Activated effector memory CD4-positive, alpha-beta T cell treated with anti-CD3 and anti-CD28 coated beads, Interleukin-2, amount 50 U/mL, for 16 hours (primary cell): ENCODE measurements around the gene STAT5A.
"Not testable (repeated sequence)": the region's sequence is repeated elsewhere in the genome, so short reads cannot be mapped to it uniquely, and the experiment has no call there.

Experiments
- DNase-seq: peaks from one replicate; pipeline ENCODE4 v3.0.0-alpha.2; 2020

STAT5A gene

DNA sequence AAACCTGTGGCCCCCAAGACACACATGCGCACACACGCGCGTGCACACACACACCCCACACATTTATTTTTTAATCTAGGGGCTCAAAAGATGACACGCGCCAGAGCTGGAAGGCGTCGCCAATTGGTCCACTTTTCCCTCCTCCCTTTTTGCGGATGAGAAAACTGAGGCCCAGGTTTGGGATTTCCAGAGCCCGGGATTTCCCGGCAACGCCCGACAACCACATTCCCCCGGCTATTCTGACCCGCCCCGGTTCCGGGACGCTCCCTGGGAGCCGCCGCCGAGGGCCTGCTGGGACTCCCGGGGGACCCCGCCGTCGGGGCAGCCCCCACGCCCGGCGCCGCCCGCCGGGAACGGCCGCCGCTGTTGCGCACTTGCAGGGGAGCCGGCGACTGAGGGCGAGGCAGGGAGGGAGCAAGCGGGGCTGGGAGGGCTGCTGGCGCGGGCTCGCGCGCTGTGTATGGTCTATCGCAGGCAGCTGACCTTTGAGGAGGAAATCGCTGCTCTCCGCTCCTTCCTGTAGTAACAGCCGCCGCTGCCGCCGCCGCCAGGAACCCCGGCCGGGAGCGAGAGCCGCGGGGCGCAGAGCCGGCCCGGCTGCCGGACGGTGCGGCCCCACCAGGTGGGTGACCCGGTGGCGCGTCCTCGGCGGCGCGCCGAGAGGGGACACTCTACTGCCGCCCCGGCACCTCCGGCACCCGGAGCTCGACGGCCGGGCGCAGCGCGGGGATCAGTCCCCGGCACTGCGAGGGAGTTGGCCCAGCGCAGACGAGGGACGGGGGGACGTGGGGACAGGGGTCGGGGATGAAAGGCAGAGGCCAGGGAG is at the start of gene STAT5A:
Gene STAT5A (plus strand): TSS at position 522 of the 826 bp plus-strand sequence. CDS start 914 bp downstream, outside the sequence.
- peak; percentile 90 for DNase-seq

DNA sequence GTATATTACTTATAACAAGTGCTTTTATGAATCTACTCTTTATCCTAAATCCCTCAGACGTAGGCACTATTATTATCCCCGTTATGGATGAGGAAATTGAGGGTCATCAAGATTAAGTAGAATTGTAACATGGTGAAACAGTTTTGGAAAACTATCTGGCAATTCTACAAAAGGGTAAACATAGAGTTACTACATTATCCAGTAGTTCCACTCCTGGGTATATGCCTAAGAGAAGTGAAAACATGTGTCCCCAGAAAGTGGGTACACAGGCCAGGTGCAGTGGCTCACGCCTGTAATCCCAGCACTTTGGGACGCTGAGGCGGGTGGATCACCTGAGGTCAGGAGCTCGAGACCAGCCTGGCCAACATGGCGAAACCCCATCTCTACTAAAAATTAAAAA is 48.7 kb upstream of the STAT5A start:
- not testable (repeated sequence) for DNase-seq

DNA sequence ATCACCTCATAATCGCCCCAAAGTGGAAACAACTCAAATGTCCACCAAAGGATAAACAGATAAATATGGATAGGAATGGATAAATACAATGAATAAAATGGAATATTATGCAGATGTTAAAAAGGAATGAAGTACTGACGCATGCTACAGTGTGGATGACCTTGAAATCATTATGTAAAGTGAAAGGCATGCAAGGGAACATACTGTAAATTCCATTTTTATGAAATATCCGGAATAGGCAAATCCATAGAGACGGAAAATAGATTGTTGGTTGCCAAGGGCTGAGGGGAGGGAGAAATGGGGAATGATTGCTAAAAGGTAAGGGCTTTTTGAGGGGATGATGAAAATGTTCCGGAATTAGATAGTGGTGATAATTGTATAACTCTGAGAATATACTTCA is 48.1 kb upstream of the STAT5A start:
- no peak for DNase-seq

DNA sequence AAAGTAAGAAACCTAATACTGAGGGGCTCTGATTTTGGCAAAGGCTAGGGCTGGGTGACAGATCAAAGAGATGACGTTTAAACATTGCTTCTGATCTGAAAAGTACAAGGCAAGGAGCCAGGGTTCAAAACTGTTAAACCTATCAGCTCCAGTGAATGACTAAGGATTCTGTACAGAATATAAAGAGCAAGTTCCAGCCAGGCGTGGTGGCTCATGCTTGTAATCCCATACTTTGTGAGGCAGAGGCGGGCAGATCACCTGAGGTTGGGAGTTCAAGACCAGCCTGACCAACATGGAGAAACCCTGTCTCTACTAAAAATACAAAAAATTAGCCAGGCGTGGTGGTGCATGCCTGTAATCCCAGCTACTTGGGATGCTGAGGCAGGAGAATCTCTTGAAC is 47.4 kb upstream of the STAT5A start:
- DNase-seq: not testable (repeated sequence)

DNA sequence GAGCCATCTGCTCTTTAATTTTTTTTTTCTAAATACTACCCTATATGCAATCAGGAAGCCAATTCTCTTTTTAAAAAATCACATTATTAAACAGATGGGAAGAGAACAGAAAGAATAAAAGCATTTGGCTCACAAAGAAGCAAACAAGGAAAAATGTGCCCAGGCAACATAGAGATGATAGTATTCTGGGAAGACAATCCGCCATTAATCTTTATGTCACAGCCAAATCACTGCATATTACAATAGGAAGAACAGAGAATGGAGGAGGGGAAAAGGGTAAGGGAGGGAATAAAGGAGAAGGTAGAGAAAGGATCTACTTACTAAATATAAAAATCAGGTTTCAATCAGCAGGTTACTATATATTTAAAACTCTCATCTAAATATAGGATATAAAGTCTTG is 46.4 kb upstream of the STAT5A start:
- no peak for DNase-seq

DNA sequence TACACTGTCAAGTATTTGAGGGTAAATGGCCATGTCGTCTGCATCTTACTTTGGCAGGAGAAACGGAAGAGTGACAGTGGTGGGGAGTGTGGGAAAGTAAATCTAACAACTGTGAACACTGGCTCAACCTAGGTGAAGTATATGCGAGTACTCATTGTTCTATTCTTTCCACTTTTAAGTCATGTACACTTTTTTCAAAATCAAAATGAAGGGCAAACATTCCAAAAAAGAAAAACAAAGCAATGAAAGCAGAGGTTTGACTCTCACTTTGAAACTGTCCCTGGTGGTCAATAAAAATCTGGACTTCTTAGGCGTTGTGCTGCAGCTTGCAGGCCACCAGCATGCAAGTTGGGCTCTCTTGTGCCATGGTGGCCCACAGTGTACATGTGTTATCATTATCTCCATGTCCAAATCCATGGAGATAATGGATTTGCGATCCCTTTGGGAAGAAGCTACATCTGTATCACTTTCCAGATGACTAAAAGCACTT is 44.8 kb upstream of the STAT5A start:
- DNase-seq: no peak

DNA sequence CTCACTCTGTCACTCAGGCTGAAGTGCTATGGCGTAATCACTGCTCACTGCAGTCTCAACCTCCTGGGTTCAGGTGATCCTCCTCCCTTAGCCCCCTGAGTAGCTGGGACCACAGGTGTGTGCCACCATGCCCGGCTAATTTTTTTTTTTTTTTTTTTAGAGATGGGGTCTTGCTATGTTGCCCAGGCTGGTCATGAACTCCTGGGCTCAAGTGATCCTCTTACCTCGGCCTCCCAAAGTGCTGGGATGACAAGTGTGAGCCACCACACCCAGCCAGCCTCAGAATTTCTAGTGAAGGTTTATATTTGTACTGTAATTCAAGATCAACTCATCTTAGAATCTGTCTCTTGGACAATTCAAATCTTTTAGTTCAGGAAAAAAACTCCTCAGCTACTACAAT is 44.2 kb upstream of the STAT5A start:
- DNase-seq: not testable (repeated sequence)

DNA sequence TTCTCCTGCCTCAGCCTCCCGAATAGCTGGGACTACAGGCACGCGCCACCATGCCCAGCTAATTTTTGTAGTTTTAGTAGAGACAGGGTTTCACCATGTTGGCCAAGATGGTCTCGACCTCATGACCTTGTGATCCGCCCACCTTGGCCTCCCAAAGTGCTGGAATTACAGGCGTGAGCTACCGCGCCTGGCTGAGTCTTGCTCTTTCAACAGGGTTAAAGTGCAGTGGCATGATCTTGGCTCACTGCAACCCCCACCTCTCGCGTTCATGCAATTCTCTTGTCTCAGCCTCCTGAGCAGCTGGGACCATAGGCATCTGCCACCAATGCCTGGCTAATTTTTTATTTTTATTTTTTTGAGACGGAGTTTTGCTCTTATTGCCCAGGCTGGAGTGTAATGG is 43.1 kb upstream of the STAT5A start:
- DNase-seq: not testable (repeated sequence)

DNA sequence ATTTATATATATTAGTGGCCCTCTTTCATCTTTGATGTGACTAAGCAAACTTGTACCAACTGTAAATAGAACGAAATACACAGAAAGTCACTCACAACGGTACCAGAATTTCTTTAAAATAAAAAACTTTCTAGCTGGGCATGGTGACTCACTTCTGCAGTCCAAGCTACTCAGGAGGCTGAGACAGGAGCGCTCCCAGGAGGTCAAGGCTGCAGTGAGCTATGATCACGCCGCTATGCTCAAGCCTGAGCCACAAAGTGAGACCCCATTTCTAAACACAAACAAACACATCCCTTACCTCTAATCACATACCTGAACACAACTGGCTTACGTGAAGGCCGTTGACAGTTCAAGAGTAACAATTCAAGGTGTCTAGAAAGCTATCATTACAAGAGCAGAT is 41.8 kb upstream of the STAT5A start:
- DNase-seq: peak; percentile 70

DNA sequence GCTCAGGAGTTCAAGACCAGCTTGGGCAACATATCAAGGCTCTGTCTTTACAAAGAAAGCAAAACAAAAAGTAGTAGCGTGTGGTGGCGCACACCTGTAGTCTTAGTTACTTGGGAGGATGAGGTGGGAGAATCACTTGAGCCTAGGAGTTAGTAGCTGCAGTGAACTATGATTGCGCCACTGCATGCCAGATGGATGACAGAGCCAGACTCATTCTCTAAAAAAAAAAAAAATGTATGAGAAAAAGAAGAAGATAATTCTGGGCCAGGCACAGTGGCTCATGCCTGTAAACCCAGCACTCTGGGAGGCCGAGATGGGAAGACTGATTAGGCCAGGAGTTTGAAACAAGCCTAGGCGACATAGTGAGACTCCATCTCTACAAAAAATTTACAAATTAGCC is 40.6 kb upstream of the STAT5A start:
- DNase-seq: no peak

DNA sequence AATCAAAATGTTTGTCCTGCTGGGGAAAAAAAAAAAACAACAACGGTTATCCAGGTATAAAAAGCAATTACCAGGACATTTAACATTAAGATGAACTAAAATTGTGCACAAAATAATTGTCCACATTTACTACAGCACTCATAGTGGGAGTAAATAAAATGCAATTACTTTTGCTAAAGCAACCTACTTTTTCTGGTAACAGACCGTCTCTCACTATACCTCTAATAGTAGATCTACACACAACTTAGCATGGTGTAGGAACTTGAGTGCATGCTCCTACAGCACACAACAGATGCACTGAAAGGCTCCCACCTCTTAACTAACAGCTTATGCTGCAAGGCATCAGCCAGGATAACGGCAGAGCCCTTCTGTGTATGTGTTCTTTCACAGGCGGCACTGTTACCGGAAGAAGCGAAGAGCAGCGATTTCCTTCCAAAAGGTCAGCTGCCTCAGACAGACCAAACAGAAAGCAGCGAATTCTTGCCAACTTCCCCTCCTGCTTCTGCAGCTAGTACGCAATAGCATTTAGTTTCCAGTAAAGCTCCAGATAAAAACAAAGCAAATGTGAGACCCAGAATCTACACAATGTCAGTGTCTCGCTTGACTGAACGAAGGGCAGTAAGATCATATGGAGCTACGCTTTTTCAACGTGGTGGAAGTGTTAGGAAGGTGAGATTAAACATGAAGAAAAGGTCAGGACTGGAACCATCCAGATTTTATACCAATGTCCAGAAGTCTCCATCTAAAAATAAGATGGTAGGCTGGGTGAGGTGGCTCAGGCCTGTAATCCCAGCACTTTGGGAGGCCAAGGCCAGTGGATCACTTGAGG is 39.7 kb upstream of the STAT5A start:
- peak; percentile 89 for DNase-seq

DNA sequence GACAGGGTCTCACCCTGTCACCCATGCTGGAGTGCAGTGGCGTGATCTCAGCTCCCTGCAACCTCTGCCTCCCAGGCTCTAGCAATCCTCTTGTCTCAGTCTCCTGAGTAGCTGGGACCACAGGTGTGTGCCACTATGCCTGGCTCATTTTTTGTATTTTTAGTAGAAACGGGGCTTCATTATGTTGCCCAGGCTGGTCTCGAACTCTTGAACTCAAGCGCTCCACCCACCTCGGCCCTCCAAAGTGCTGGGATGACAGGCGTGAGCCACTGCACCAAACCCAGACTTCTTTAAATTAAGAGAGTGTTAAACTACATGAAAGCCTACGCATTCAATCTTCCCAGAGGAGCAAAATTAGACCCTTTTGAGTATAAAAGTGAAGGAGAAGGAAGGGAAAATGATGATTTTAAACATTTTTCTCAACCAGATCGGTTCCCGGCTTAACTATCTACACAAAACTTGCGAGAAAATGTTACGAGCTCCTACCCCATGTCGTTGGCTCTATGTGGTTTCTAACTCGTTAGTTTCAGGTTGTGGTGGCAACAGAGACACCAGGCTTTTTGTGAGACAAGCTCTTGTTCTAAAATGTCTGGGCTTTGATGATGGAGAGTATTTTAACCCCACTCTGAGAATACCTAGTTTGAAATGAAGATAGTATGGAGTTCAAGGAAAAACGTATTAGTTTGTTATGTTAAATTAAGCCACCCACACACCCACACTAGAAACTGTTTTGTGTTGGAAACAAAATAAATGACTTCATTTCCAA is 38.4 kb upstream of the STAT5A start:
- DNase-seq: peak; percentile 69

DNA sequence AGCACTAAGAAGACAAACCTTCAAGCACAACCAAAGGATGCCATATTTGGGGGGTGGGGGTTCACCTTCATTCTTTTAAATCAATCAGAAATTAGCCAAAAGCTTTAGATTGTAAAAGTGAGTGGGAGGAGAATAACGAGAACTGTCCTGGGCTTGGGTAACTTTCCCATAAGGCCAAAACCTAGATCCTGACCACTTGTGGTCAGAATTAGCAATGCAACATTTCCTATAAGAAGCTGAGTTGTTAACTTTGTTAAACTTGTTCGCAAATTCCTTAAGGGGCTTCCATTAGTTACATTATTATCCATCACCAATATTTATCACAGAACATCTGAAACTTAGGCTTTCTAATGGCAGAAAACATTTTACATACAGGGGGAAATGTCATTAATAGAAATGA is 37.2 kb upstream of the STAT5A start:
- no peak for DNase-seq

DNA sequence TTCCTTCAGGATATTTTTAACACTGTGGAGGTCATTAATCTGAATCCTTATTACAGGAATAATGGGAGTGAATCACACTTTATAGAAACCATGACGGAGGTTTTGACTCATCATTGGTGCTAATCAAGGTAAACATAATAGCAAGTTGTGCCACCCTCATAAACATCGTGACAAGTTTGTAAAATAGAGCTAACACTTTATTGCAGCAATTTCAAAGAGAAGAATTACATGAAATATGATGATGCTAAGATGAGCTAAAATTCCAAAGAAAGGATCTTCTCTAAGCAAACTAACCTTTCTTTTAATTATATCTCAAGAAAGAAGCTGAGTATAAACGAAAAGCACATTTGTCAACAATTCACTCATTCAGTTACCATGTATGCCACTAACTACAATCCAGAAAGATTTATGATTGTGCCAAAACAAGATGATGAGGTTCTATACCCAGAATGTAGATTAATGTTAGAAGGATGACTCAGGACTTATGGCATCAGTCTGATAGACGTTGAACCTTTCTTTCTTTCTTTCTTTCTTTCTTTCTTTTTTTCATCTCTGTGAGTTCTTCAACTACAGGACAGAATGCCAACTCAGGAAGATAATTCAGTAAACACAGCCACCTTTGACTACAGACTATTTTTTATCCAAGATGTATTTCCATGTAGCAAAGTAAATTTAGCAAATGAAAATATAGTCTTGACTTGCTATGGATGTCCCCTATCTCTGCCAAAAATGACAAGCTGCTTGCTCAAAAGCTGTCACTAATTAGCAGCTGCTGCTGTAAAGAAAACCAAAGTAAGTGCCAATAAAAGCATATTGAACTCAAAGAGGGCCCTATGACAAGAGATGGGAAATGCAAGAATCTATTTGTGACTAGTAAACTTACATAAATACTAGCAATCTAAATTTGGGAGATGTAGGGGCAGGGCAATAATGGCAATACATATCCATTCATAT is 35.4 kb upstream of the STAT5A start:
- no peak for DNase-seq

DNA sequence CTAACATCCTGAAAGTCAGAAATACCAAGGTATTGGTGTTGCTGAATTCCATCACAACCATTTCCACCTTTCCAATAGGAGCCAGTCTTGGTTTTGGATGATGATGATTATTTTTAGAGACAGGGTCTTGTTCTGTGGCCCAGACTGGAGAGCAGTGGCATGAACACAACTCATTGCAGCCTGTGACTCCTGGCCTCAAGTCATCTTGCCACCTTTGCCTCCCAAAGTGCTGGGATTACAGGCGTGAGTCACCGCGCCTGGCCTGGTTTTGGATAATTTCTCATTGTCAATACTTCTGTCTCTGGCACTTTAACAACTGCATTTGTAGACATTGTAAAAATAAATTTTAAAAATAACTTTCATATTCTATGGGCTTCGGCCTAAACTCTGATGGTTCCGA is 34.7 kb upstream of the STAT5A start:
- DNase-seq: no peak

DNA sequence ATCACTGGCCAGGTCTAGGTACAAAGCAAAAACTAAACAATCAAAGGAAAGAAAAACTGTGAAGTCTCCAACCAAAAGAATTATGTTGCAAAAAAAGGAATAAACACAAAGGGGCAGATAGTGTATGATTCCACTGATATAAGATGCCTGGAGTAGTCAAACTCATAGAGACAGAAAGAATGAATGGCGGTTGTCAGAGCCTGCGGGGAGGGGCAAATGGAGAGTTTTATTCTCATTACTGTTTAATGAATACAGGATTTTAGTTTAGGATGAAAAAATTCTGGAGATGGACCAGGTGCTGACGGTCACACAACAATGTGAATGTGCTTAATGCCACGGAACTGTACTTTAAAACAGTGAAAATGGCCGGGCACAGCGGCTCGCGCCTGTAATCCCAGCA is 32.9 kb upstream of the STAT5A start:
- no peak for DNase-seq

DNA sequence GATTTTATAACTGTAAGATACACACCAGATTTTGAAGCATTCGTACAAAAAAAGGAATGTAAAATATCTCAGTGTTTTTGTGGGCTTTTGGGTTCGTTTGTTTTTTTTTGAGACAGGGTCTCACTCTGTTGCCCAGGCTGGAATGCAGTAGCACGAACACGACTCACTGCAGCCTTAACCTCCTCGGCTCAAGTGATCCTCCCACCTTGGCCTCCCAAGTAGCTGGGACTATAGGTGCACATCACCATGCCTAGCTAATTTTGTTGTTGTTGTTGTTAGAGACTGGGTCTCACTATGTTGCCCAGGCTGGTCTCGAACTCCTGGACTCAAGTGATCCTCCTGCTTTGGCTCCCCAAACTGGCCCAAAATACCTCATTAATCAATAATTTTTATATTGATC is 28.0 kb upstream of the STAT5A start:
- DNase-seq: no peak

DNA sequence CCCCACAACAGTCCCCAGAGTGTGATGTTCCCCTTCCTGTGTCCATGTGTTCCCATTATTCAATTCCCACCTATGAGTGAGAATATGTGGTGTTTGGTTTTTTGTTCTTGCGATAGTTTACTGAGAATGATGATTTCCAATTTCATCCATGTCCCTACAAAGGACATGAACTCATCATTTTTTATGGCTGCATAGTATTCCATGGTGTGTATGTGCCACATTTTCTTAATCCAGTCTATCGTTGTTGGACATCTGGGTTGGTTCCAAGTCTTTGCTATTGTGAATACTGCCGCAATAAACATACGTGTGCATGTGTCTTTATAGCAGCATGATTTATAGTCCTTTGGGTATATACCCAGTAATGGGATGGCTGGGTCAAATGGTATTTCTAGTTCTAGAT is 23.9 kb upstream of the STAT5A start:
- DNase-seq: not testable (repeated sequence)

DNA sequence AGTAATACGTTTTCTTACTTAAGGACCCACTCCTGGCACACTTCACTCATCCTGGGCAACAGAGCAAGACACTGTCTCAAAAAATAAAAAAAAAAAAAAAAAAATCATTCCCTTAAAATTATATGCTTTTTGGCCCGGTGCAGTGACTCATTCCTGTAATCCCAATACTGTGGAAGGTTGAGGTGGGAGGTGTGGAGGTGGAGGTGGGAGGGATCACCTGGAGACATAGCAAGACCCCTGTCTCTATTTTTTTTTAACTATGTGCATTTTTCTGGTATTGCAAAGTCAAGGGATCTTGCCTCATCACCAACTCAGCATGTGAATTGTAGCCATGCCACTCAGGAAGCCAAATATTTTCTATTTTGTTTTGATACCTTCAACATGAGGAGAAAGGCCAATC is 21.8 kb upstream of the STAT5A start:
- DNase-seq: no peak

DNA sequence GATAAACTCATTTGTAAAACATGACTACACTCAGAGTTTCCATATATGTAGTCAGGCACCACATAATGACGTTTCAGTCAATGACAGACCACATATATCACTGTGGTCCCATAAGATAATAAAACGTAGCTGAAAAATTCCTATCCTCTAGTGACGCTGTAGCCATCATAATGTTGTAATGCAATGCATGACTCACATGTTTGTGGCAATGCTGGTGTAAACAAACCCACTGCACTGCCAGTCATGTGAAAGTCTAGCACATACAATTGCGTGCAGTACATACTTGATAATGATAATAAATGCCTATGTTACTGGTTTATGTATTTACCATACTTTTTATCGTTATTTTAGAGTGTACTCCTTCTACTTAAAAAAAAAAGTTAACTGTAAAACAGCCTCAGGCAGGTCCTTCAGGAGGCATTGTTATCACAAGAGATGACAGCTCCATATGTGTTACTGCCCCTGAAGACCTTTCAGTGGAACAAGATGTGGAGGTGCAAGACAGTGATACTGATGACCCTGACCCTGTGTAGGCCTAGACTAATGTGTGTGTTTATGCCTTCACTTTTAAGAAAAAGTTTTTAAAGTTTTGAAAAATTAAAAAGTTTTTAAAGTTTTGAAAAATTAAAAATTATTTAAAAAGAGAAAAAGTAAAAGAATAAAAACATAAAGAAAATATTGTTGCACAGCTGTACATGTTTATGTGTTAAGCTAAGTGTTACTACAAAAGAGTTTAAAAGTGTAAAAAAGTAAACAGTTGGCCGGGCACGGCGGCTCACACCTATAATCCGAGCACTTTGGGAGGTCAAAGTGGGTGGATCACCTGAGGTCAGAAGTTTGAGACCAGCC is 21.2 kb upstream of the STAT5A start:
- DNase-seq: peak; percentile 81

DNA sequence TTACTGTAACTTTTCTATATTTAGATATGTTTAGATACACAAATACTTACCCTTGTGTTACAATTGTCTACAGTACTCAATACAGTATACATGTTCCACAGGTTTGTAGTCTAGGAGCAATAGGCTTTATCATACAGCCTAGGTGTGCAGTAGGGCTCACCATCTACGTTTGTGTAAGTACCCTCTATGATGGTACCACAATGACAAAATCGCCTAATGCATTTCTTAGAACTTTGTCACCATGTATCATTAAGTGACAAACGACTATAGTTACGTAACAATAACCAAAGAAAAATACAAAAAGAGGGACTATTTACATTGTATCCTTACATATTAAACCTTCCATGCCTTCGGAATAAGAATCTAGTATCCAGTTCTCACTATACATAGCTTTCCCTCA is 20.1 kb upstream of the STAT5A start:
- no peak for DNase-seq
